ENCODE measurements around the gene STK35. TPM values are rescaled to one million over a fixed set of nuclear protein-coding genes. Genes with fewer than 3 reads are reported as not detected.
A peak's percentile ranks its signal among the peaks of the same experiment; 100 is the strongest.

The STK35 gene
- total RNA-seq, 1 donor from 2014 or later, result 13.5 TPM

GRCh38 chr20:2128542-2128941 is 26.9 kb downstream of the STK35 start:
- no peak for DNase-seq (ENCODE audit: missing footprints)
- intact Hi-C loops (cut with DNase I), result no loop called here
- no peak for ATAC-seq

DNA sequence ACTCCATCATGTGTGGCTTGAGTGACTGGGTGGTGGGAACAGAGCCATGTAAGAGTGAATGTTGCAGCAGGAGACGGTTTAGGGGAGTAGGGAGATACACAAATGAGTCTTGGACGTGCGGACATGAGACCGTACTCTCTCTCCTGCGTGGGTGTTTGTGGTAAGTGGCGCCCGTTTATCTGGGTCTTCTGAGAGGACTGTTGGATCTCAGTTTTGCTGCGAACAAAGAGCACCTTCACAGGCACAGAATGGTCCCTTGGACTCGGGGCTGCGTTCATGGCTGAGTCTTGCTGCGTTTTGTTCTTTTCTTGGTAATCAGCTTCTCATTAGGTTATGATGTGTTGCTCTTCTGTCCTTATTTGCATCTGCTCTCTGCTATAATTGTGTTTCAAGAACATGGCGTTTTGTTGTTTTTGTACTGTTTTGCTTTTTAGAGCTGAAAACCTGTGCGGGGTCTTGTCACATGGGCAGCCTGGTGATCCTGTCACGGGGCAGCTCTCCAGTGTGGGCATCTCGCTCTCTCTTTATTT is 28.5 kb downstream of the STK35 start:
- intact Hi-C loops (cut with DNase I), result no loop called here
- ATAC-seq (no peak), DNase-seq (ENCODE audit: missing footprints) (no peak)

- ATAC-seq, result no peak
- DNase-seq (ENCODE audit: missing footprints), result no peak
- intact Hi-C loops (cut with DNase I), result no loop called here
These were observed 29.1 kb downstream of the STK35 start for GRCh38 chr20:2130683-2131082.

DNA sequence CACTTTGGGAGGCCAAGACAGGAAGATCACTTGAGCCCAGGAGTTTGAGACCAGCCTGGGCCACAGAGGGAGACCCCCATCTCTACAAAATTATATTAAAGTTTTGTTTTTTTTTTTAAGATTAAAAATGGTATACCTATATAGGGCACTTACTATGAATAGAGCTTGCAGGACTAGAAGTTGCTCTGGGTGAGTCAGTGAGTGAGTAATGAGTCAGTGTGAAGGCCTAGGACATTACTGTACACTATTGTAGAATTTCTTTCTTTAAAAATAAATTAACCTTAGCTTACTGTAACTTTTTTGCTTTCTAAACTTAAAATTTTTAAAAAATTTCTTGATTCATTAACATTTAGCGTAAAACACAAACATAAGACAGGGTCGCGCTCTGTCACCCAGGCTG is 29.7 kb downstream of the STK35 start:
- ATAC-seq (no peak), DNase-seq (ENCODE audit: missing footprints) (no peak)
- intact Hi-C loops (cut with DNase I), result no loop called here

- no peak for DNase-seq (ENCODE audit: missing footprints)
- intact Hi-C loops (cut with DNase I), result no loop called here
- no peak for ATAC-seq
These were observed 30.9 kb downstream of the STK35 start for GRCh38 chr20:2132461-2132901.

- no peak for DNase-seq (ENCODE audit: missing footprints)
- peak; percentile 66 for ATAC-seq
- intact Hi-C loops (cut with DNase I), result no loop called here
These were observed 31.9 kb downstream of the STK35 start for GRCh38 chr20:2133318-2134183.

- DNase-seq (ENCODE audit: missing footprints), result no peak
- ATAC-seq, result no peak
- intact Hi-C loops (cut with DNase I), result no loop called here
These were observed 33.4 kb downstream of the STK35 start for GRCh38 chr20:2135013-2135412.

DNA sequence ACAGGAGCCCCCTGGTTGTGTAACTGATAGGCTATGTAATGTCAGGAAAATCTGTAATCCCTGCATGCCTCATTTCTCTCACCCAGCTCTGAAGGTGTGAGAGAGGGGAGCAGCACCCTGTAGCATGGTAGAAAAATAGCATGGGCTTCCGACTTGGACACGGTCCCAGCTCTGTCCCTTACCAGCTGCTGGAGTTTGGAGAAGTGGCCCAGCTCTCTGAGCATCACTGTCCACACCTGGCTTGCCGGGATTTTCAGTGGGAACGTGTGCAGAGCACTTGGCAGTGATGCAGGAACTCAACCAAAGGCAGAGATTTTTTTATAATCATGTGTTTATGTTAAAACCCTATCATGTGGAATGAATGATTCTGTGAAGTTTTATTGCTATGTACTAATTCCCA is 34.6 kb downstream of the STK35 start:
- ATAC-seq, result no peak
- intact Hi-C loops (cut with DNase I), result no loop called here
- DNase-seq (ENCODE audit: missing footprints), result no peak

DNA sequence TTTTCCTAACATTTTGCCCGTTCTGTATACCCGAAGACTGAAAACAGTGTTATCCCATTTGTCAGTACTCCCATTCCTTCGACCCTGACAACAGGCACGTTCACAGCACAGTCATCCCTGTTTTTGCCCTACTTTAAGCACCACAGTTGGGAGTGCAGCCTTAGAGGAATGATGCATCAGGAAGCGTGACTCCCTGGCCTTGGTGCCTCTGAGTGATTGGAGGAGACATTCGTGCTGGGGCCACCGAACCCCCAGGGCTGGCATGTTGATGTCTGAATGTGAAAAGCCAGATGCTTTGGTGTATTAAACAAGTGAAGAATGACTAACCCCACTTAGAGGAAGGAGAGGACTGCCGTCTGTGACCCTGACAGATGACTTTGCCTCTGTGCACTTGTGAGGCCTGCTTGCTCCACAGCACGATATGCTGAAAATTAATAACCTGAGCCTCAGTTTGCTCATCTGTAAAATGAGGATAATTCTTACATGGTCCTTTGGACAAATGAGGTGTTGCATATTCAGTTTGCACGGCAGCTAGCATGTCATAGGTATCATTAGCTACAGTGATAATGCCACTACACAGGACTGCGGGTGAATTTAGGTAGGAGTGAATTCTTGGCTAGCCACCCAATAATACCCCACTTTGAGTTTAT is 36.0 kb downstream of the STK35 start:
- DNase-seq (ENCODE audit: missing footprints) (no peak), ATAC-seq (no peak)
- intact Hi-C loops (cut with DNase I), result no loop called here

DNA sequence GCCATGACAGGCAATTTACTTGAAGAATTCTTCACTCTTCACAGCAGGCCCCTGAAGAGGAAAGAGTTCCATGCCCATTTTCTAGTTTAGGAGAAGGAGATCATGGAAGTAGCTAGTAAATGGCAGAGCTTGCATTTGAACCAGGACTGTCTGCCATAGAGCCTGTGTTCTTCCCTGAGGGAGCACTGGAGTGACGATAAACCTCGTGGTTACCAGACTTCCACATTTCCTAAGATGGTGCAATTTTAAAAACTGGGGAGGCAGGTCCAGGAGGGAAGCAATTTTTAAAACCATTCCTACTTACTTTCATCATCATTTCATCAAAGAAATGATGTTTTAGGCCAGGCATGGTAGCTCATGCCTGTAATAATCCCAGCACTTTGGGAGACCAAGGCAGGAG is 36.8 kb downstream of the STK35 start:
- no peak for ATAC-seq
- intact Hi-C loops (cut with DNase I), result no loop called here
- DNase-seq (ENCODE audit: missing footprints), result no peak

GRCh38 chr20:2139250-2139649 is 37.6 kb downstream of the STK35 start:
- no peak for ATAC-seq
- no peak for DNase-seq (ENCODE audit: missing footprints)
- intact Hi-C loops (cut with DNase I), result no loop called here

- ATAC-seq (no peak), DNase-seq (ENCODE audit: missing footprints) (no peak)
- intact Hi-C loops (cut with DNase I), result loop anchor here (2.0 to 10.0 kb wide), 2 partner anchors 37 to 205 kb away; no protein-coding TSS in a partner anchor
These were observed 38.1 kb downstream of the STK35 start for GRCh38 chr20:2139736-2140135.

DNA sequence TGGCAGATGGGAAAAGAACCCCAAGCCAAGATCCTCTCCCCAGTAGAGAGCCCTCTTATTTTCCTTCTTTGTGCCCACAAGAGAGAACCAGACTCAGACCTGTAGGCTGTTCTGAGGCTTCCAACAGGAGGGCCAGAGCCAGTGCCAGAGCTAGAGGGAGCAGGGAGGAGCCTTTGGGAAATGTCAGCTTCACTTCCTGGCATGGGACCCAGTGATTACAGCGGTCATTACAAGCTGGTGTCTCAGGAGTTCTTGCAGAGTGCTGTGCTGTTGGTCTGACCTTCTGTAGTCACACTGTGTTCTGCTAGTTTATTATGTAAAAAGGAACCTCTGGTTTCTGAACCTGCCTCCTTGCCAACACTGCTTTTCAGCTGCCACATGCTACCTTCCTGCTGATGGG is 38.9 kb downstream of the STK35 start:
- intact Hi-C loops (cut with DNase I), result loop anchor here (2.0 to 10.0 kb wide), 2 partner anchors 38 to 206 kb away; no protein-coding TSS in a partner anchor
- peak; percentile 89 for ATAC-seq
- no peak for DNase-seq (ENCODE audit: missing footprints)

DNA sequence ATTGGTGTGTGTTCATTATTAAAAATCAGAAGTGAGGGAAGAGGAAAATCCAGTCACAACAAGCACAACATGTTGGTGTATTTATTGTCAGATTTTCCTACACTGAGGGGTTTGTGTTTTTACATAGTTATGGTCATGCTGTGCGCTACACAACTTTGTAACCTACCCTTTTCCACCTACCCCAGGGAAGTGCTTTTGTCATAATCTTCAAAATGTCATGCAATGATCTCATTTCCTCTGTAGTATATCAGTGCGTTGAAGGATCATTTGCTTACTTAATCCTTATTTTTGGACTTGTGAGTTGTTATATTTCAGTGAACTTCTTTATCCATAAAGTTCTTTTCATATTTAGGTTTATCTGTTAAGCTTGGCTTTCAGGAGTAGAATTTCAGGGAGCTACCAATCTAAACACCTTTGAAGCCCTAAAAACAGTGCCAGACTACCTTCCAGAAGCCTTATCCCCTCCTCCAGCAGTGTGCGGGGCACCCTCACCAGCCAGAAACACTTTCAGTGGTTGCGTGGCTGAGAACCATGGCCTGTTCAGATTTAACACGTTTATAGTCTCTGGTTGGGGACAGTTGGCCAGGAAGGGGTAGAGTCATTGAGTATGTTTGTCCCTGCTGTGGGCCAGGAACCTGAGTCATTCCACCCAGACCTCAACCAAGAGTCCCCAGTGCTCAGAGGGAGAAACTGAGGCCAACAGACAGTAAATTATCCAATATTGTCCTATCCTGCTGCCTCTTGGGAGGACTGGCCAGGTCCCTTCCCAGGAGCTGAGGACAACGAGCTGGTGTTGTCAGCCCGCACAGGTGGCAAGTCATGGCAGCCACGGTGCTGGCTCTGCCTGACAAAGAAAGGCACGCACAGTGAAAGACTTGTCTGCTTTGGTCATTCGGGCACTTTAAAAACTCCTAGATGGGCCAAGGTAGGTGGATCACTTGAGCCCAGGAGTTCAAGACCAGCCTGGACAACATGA is 40.3 kb downstream of the STK35 start:
- ATAC-seq, result no peak
- intact Hi-C loops (cut with DNase I), result loop anchor here (2.0 to 10.0 kb wide), 2 partner anchors 39 to 207 kb away; no protein-coding TSS in a partner anchor
- no peak for DNase-seq (ENCODE audit: missing footprints)

DNA sequence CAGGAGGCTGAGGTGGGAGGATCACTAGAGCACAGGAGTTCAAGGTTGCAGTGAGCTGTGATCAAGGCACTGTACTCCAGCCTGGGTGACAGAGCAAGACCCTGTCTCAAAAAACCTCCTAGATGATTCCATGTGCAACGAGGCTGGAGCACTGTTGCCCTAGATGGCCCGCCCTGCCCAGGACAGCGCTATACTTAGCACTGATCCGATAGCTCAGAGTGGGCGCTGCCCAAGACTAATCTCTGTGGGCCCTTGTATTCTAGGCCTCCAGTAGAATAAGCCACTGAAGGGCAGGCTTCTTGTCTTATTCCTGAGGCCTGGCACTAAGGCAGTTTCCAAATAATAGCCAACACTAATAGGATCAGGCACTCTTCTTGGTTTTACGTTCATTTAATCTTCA is 41.0 kb downstream of the STK35 start:
- intact Hi-C loops (cut with DNase I), result loop anchor here (10.0 kb wide), 1 partner anchor 208 kb away; no protein-coding TSS in a partner anchor
- ATAC-seq (peak; percentile 49), DNase-seq (ENCODE audit: missing footprints) (no peak)

- no peak for ATAC-seq
- intact Hi-C loops (cut with DNase I), result loop anchor here (10.0 kb wide), 1 partner anchor 209 kb away; no protein-coding TSS in a partner anchor
- DNase-seq (ENCODE audit: missing footprints), result no peak
These were observed 42.0 kb downstream of the STK35 start for GRCh38 chr20:2143594-2143993.

DNA sequence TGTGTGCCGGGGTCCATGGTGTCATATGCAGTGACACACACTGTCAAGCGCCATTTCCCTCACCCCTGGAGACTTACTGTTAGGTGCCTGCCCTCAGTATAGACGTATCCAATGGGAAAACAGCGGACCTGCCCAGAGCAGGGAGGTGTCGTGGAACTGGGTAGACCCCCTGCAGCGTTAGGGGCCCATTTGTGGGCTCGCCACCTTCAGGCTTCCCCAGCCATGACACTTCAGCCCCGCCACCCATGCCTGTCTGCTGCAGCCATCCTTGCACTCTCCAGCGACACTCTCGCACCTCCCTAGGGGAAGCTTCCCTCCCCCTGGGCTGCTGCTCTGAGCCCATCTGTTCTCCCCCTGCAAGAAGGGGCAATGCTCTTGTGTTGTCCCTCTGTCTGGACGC is 43.2 kb downstream of the STK35 start:
- intact Hi-C loops (cut with DNase I), result loop anchor here (10.0 kb wide), 1 partner anchor 210 kb away; no protein-coding TSS in a partner anchor
- no peak for DNase-seq (ENCODE audit: missing footprints)
- no peak for ATAC-seq

- no peak for ATAC-seq
- no peak for DNase-seq (ENCODE audit: missing footprints)
- intact Hi-C loops (cut with DNase I), result loop anchor here (10.0 kb wide), 1 partner anchor 211 kb away; no protein-coding TSS in a partner anchor
These were observed 43.7 kb downstream of the STK35 start for GRCh38 chr20:2145376-2145775.
